Muscle of arm (tissue), 12 donors: Measurements from ENCODE around the gene SMAD1. TPM values are rescaled to one million over a fixed set of nuclear protein-coding genes. Genes with fewer than 3 reads are reported as not detected.

Source experiments
- DNase-seq: peaks from one replicate; pipeline ENCODE4 v3.0.0-alpha.2; 2013
- polyA plus RNA-seq, 12 donors: library from polyadenylated mRNA; unstranded; fragments of 120-200 nt; gene quantifications; one replicate each; pipeline ENCODE4 v1.2.1, GENCODE V29; 2013; ENCODE audit not compliant: insufficient read length in 12 of 12

SMAD1 gene
- polyA plus RNA-seq, 12 donors = 58.7 to 123 (median 72.4) TPM; not detected in 1

- no peak for DNase-seq
These were observed 5.0 kb downstream of the SMAD1 start for GRCh38 chr4:145486603-145487002.

DNA sequence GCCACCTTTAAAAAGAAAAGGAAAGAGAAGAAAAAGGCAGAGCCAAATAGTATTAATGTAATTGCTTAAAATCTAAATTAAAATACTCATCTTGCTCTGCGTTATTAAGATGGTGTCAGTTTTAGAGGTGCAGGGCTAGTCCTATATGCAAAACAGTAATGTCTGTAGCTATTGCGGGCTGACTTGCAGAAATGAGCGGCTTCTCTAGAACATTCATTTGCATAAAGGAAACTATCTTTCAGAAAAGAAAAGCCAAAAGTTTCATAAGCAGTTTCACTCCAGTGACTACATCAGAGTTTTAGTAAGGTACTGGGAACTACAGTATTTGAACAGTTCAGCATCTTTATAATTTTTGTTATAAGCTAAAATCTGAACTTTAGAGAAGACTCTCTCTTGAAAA, 6.0 kb downstream of the SMAD1 start:
- DNase-seq = no peak

- no peak for DNase-seq
These were observed 6.7 kb downstream of the SMAD1 start for GRCh38 chr4:145488310-145488709.

GRCh38 chr4:145489556-145489955, 7.9 kb downstream of the SMAD1 start:
- no peak for DNase-seq

GRCh38 chr4:145490361-145490760, 8.7 kb downstream of the SMAD1 start:
- DNase-seq = no peak

- DNase-seq = no peak
These were observed 9.1 kb downstream of the SMAD1 start for GRCh38 chr4:145490796-145491195.

GRCh38 chr4:145492376-145492775, 10.7 kb downstream of the SMAD1 start:
- no peak for DNase-seq

- no peak for DNase-seq
These were observed 11.5 kb downstream of the SMAD1 start for GRCh38 chr4:145493166-145493565.

- no peak for DNase-seq
These were observed 13.1 kb downstream of the SMAD1 start for GRCh38 chr4:145494666-145495270.

DNA sequence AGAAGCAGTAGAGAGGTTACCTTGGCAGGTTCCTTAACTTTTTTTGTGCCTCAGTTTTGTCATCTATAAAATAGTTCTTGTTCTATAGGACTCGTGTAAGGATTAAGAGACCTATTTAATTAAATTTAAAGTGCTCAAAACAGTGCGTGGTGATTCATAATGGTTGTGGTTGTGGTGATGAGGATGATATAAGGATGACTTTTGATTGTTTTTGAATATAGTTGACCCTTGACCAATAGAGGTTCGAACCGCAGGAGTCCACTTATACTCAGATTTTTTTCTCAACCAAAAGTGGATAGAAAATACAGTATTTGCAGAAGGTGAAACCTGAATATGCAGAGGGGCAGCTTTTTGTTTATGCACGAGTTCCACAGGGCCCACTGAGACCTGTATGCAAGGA, 14.6 kb downstream of the SMAD1 start:
- no peak for DNase-seq

- DNase-seq = no peak
These were observed 15.8 kb downstream of the SMAD1 start for GRCh38 chr4:145497199-145498149.

DNA sequence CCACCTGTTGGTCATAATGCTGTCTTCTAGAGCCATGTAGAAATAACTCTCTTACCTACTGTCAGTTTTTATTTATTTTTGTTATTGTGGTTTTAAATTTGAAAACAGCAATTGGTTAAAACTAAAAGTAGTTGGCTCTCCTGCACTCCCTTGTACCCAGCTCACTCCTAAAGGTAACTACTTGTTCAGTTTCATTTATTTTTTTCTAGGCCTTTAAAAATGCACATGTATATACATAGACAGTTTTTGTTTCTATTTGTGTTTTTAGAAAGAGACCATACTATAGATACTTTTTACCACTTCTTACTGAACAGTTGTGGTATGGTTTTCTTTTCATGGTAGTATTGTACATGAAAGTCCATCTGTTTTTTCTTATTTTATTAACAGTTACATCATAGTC, 16.8 kb downstream of the SMAD1 start:
- DNase-seq = no peak

GRCh38 chr4:145501051-145501660, 19.5 kb downstream of the SMAD1 start:
- DNase-seq = no peak

GRCh38 chr4:145502809-145503208, 21.2 kb downstream of the SMAD1 start:
- no peak for DNase-seq

GRCh38 chr4:145503486-145504072, 21.9 kb downstream of the SMAD1 start:
- no peak for DNase-seq

- no peak for DNase-seq
These were observed 24.3 kb downstream of the SMAD1 start for GRCh38 chr4:145505995-145506394.

GRCh38 chr4:145507636-145508035, 26.0 kb downstream of the SMAD1 start:
- no peak for DNase-seq

- DNase-seq = no peak
These were observed 30.4 kb downstream of the SMAD1 start for GRCh38 chr4:145511913-145512522.

- DNase-seq = no peak
These were observed 31.5 kb downstream of the SMAD1 start for GRCh38 chr4:145513020-145513621.

DNA sequence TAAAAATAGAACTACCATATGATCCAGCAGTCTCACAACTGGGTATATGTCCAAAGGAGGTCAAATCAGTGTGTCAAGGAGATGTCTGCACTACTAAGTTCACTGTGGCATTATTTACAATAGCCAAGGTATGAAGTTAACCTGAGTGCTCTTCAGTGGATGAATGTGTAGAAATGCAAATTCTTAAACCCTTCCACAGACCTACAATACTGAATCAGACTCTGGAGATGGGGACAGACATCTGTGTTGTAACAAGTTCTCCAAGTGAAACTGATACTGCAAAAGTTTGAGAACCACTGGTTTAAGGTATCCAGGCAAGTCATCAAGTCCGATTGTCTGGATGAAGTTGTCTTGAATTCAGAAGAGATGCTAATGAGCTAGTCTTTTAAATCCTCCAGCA, 38.5 kb downstream of the SMAD1 start:
- no peak for DNase-seq

DNA sequence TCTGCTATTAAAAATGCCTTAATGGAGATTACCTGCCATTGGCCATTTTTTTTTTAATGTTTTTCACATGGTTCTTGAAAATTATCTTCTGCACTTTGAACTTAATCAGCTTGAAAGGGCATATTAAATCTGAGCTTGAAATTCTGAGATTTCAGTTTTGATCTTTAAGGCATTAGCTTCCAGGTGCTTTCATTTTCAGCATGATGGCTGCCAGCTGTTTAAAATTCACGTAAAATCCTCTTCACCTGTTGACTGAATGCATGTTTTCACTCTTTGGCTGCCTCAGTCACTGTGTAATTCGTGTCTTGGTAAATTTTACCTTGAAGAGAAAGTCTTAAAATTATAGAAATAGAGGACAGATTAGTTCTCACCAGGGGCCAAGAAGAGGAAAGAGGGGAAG, 39.6 kb downstream of the SMAD1 start:
- DNase-seq = no peak

- DNase-seq = no peak
These were observed 41.5 kb downstream of the SMAD1 start for GRCh38 chr4:145523117-145523516.
